ENCODE results near the gene PTPRN2.

PTPRN2 gene

GRCh38 chr7:158576050-158576762, 11.4 kb downstream of the PTPRN2 start:
- DNase-seq: no peak

GRCh38 chr7:158574308-158575036, 13.2 kb downstream of the PTPRN2 start:
- no peak for DNase-seq

GRCh38 chr7:158573310-158573709, 14.3 kb downstream of the PTPRN2 start:
- no peak for DNase-seq

GRCh38 chr7:158572000-158572828, 15.4 kb downstream of the PTPRN2 start:
- no peak for DNase-seq

GRCh38 chr7:158570449-158571170, 17.0 kb downstream of the PTPRN2 start:
- no peak for DNase-seq

- no peak for DNase-seq
Measured at GRCh38 chr7:158569858-158570323, 17.7 kb downstream of the PTPRN2 start.

GRCh38 chr7:158568974-158569857, 18.4 kb downstream of the PTPRN2 start:
- no peak for DNase-seq

- DNase-seq: no peak
Measured at GRCh38 chr7:158567153-158567603, 20.4 kb downstream of the PTPRN2 start.

- no peak for DNase-seq
Measured at GRCh38 chr7:158564663-158565035, 23.0 kb downstream of the PTPRN2 start.

- no peak for DNase-seq
Measured at GRCh38 chr7:158563911-158564662, 23.5 kb downstream of the PTPRN2 start.

- no peak for DNase-seq
Measured at GRCh38 chr7:158563051-158563450, 24.6 kb downstream of the PTPRN2 start.

- no peak for DNase-seq
Measured at GRCh38 chr7:158562517-158562916, 25.1 kb downstream of the PTPRN2 start.

GRCh38 chr7:158561659-158562058, 26.0 kb downstream of the PTPRN2 start:
- no peak for DNase-seq

GRCh38 chr7:158560386-158560785, 27.2 kb downstream of the PTPRN2 start:
- DNase-seq: no peak

GRCh38 chr7:158559356-158559755, 28.3 kb downstream of the PTPRN2 start:
- no peak for DNase-seq

- no peak for DNase-seq
Measured at GRCh38 chr7:158558816-158559215, 28.8 kb downstream of the PTPRN2 start.

- no peak for DNase-seq
Measured at GRCh38 chr7:158557441-158557755, 30.2 kb downstream of the PTPRN2 start.

- no peak for DNase-seq
Measured at GRCh38 chr7:158556721-158557440, 30.7 kb downstream of the PTPRN2 start.

- no peak for DNase-seq
Measured at GRCh38 chr7:158555034-158555520, 32.5 kb downstream of the PTPRN2 start.

- DNase-seq: no peak
Measured at GRCh38 chr7:158550886-158551452, 36.7 kb downstream of the PTPRN2 start.

Measured in stimulated activated CD4-positive, alpha-beta T cell treated with anti-CD3 and anti-CD28 coated beads, Interleukin-4, amount 100 ng/mL, for 1 hour (primary cell).